Endodermal cell (in vitro differentiated cells): ENCODE results near the gene TSNAXIP1. TPM values are rescaled to one million over a fixed set of nuclear protein-coding genes. Genes with fewer than 3 reads are reported as not detected.

Experiments
- DNase-seq: peaks from one replicate; pipeline ENCODE4 v3.0.0-alpha.2; 2017
- H3K27ac ChIP-seq: 2 replicates; pipeline ENCODE4 v1.5.1; 2013; ENCODE audit warnings: mild to moderate bottlenecking, low read depth, low read length, moderate library complexity
- H3K27me3 ChIP-seq: 2 replicates; pipeline ENCODE4 v1.6.1; 2013; ENCODE audit warnings: mild to moderate bottlenecking, low read length, moderate library complexity; ENCODE audit not compliant: insufficient read depth, control insufficient read depth, poor library complexity, severe bottlenecking
- H3K36me3 ChIP-seq: 2 replicates; pipeline ENCODE4 v1.7.0; 2013; ENCODE audit warnings: mild to moderate bottlenecking, low read length, moderate library complexity; ENCODE audit not compliant: control insufficient read depth, insufficient read depth
- H3K4me1 ChIP-seq: one replicate; pipeline ENCODE4 v1.7.0; 2013; ENCODE audit warnings: low read length; ENCODE audit not compliant: control insufficient read depth, insufficient read depth
- H3K4me3 ChIP-seq: 2 replicates; pipeline ENCODE4 v1.5.1; 2013; ENCODE audit warnings: mild to moderate bottlenecking, low read length, moderate library complexity
- H3K9ac ChIP-seq: 2 replicates; pipeline ENCODE4 v1.6.1; 2013; ENCODE audit warnings: mild to moderate bottlenecking, low read length, moderate library complexity; ENCODE audit not compliant: poor library complexity, severe bottlenecking; ENCODE audit errors: extremely low read depth
- H3K9me3 ChIP-seq: 2 replicates; pipeline ENCODE4 v1.6.1; 2013; ENCODE audit warnings: mild to moderate bottlenecking, low read length, moderate library complexity; ENCODE audit not compliant: control insufficient read depth
- H3K27ac Mint-ChIP-seq: 2 replicates; pipeline ENCODE4 v1.8.0; 2020; ENCODE audit warnings: mixed read lengths
- H3K27me3 Mint-ChIP-seq: 2 replicates; pipeline ENCODE4 v1.8.0; 2021; ENCODE audit warnings: mild to moderate bottlenecking, mixed read lengths; ENCODE audit not compliant: insufficient read depth
- H3K36me3 Mint-ChIP-seq: 2 replicates; pipeline ENCODE4 v1.8.0; 2020; ENCODE audit warnings: low read depth, mixed read lengths
- H3K4me1 Mint-ChIP-seq: 2 replicates; pipeline ENCODE4 v1.8.0; 2020; ENCODE audit warnings: mixed read lengths
- H3K4me3 Mint-ChIP-seq: 2 replicates; pipeline ENCODE4 v1.8.0; 2020; ENCODE audit warnings: mild to moderate bottlenecking, moderate library complexity, mixed read lengths
- H3K9me3 Mint-ChIP-seq: 2 replicates; pipeline ENCODE4 v1.8.0; 2020; ENCODE audit warnings: mild to moderate bottlenecking, mixed read lengths
- CTCF ChIP-seq: fragments of 200-600 bp; sonication (generic); conservative IDR thresholded peaks from 2 replicates; pipeline ENCODE4 v1.5.0; 2021; ENCODE audit warnings: antibody characterized with exemption, mild to moderate bottlenecking
- WGBS, 2 experiments: methylation state at CpG; one replicate each; pipeline versions ENCODE4 v1.1.5 to v1.1.7; 2013; ENCODE audit warnings: missing lambda C conversion rate in 2 of 2, mixed read lengths in 1 of 2; ENCODE audit not compliant: insufficient coverage in 1 of 2, insufficient read length in 1 of 2; 5-methylcytosine and 5-hydroxymethylcytosine counted together
- total RNA-seq, 2 donors: library from RNA; stranded (reverse); fragmentation: NEBNext Ultra II Directional in 1 of 2; extraction: Animal tissue kit (Norgen Biotek cat#: 25700) in 1 of 2; gene quantifications; 2 replicates in 1 of 2; 3 replicates in 1 of 2; pipeline ENCODE4 v1.2.1, GENCODE V29; 2021

Gene TSNAXIP1
- total RNA-seq, 2 donors from 2014 or later: 2.8 to 3.2 TPM

DNA sequence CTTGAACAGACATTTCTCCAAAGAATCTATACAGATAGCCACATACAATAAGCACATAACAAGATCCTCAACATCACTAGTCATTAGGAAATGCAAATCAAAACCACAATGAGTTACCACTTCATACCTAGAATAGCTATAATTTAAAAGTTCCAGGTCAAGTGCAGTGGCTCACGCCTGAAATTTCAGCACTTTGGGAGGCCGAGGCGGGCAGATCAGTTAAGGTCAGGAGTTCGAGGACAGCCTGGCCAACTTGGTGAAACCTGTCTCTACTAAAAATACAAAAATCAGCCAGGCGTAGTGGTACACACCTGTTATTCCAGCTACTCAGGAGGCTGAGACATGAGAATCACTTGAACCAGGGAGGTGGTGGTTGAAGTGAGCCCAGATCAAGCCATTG is 20.2 kb upstream of the TSNAXIP1 start:
- no peak for DNase-seq
- no peaks in the 10 kb centered on the region for H3K4me1 ChIP-seq
- H3K36me3 Mint-ChIP-seq: peaks cover 16% of the 10 kb centered on the region
- 84 to 92% methylated on average over 4 to 5 of the region's 5 CpGs for WGBS, 2 experiments
- H3K27me3 ChIP-seq: no peaks in the 10 kb centered on the region
- no peak for TF ChIP-seq CTCF
- H3K4me3 Mint-ChIP-seq: no peak overlapping the region
- H3K36me3 ChIP-seq: peaks cover 7% of the 10 kb centered on the region
- H3K9ac ChIP-seq: no peak overlapping the region
- peaks cover 2% of the 10 kb centered on the region for H3K9me3 Mint-ChIP-seq
- H3K4me1 Mint-ChIP-seq: no peaks in the 10 kb centered on the region
- H3K9me3 ChIP-seq: no peaks in the 10 kb centered on the region
- no peak overlapping the region for H3K4me3 ChIP-seq
- no peak overlapping the region for H3K27ac ChIP-seq
- no peak overlapping the region for H3K27ac Mint-ChIP-seq
- H3K27me3 Mint-ChIP-seq: no peaks in the 10 kb centered on the region

- no peak overlapping the region for H3K4me3 Mint-ChIP-seq
- H3K9ac ChIP-seq: no peak overlapping the region
These were observed 16.6 kb upstream of the TSNAXIP1 start for GRCh38 chr16:67790071-67790470.

GRCh38 chr16:67796099-67796718 is 10.5 kb upstream of the TSNAXIP1 start:
- Histone ChIP-seq H3K36me3 (peaks cover 21% of the 10 kb centered on the region), H3K27ac (no peak overlapping the region), H3K9ac (no peak overlapping the region), H3K4me3 (no peak overlapping the region), H3K9me3 (no peaks in the 10 kb centered on the region), H3K4me1 (no peaks in the 10 kb centered on the region), H3K27me3 (no peaks in the 10 kb centered on the region)
- no peak for TF ChIP-seq CTCF
- H3K27me3 Mint-ChIP-seq: no peaks in the 10 kb centered on the region
- WGBS, 2 experiments: 93 to 100% methylated on average over 2 to 3 of the region's 5 CpGs
- no peaks in the 10 kb centered on the region for H3K9me3 Mint-ChIP-seq
- peaks cover 5% of the 10 kb centered on the region for H3K4me1 Mint-ChIP-seq
- H3K36me3 Mint-ChIP-seq: peaks cover 29% of the 10 kb centered on the region
- no peak overlapping the region for H3K27ac Mint-ChIP-seq
- DNase-seq: no peak
- no peak overlapping the region for H3K4me3 Mint-ChIP-seq

More at GRCh38 chr16:67790071-67790470, 16.6 kb upstream of the TSNAXIP1 start:
- TF ChIP-seq CTCF: no peak
- Histone ChIP-seq H3K4me1 (no peaks in the 10 kb centered on the region), H3K27ac (no peak overlapping the region), H3K4me3 (no peak overlapping the region), H3K9me3 (no peaks in the 10 kb centered on the region), H3K27me3 (no peaks in the 10 kb centered on the region), H3K36me3 (peaks cover 7% of the 10 kb centered on the region)
- peaks cover 8% of the 10 kb centered on the region for H3K36me3 Mint-ChIP-seq
- no peaks in the 10 kb centered on the region for H3K27me3 Mint-ChIP-seq
- H3K9me3 Mint-ChIP-seq: no peaks in the 10 kb centered on the region
- H3K27ac Mint-ChIP-seq: no peak overlapping the region
- H3K4me1 Mint-ChIP-seq: no peaks in the 10 kb centered on the region
- DNase-seq: no peak
